Neural cell (in vitro differentiated cells): ENCODE measurements around the gene PDE8A. TPM values are rescaled to one million over a fixed set of nuclear protein-coding genes. Genes with fewer than 3 reads are reported as not detected.
A peak's percentile ranks its signal among the peaks of the same experiment; 100 is the strongest.

Source experiments
- H2AFZ ChIP-seq: fragments of 200-600, 300-800 bp; sonication (generic), shearing (Covaris generic); 2 replicates; pipeline ENCODE4 v1.6.0; 2014; ENCODE audit warnings: low read depth, mild to moderate bottlenecking, antibody characterized with exemption, low read length, moderate library complexity
- H3F3A ChIP-seq: fragments of 200-600 bp; shearing (Covaris generic); 2 replicates; pipeline ENCODE4 v1.6.1; 2016; ENCODE audit warnings: mild to moderate bottlenecking, moderate library complexity, mixed read lengths, antibody characterized with exemption, low read length; ENCODE audit not compliant: insufficient read depth, poor library complexity, severe bottlenecking
- H3K27ac ChIP-seq: fragments of 200-600, 300-800 bp; sonication (generic), shearing (Covaris generic); 2 replicates; pipeline ENCODE4 v1.5.1; 2014; ENCODE audit warnings: mild to moderate bottlenecking, low read length, moderate library complexity
- H3K27me3 ChIP-seq: fragments of 300-800, 200-600 bp; sonication (generic), shearing (Covaris generic); 2 replicates; pipeline ENCODE4 v1.6.0; 2014; ENCODE audit warnings: mild to moderate bottlenecking, low read depth, low read length, moderate library complexity; ENCODE audit not compliant: insufficient read depth
- H3K36me3 ChIP-seq: fragments of 300-800, 200-600 bp; sonication (generic), shearing (Covaris generic); 2 replicates; pipeline ENCODE4 v1.5.1; 2014; ENCODE audit warnings: mild to moderate bottlenecking, antibody characterized with exemption, low read length, moderate library complexity; ENCODE audit not compliant: insufficient read depth
- H3K4me2 ChIP-seq: fragments of 300-800, 200-600 bp; sonication (generic), shearing (Covaris generic); 2 replicates; pipeline ENCODE4 v1.6.0; 2014; ENCODE audit warnings: mild to moderate bottlenecking, low read length
- H3K4me3 ChIP-seq: fragments of 300-800, 200-600 bp; sonication (generic), shearing (Covaris generic); 2 replicates; pipeline ENCODE4 v1.5.1; 2014; ENCODE audit warnings: mild to moderate bottlenecking, low read length, moderate library complexity
- H3K79me2 ChIP-seq: fragments of 200-600 bp; shearing (Covaris generic); replicated peaks from 2 replicates; pipeline ENCODE4 v1.6.0; 2014; ENCODE audit warnings: mild to moderate bottlenecking, low read length, moderate library complexity; ENCODE audit not compliant: insufficient read depth
- H3K9ac ChIP-seq: fragments of 300-800, 200-600 bp; sonication (generic), shearing (Covaris generic); 2 replicates; pipeline ENCODE4 v1.6.1; 2016; ENCODE audit warnings: mild to moderate bottlenecking, low read length, mixed read lengths
- H3K9me2 ChIP-seq: fragments of 200-600 bp; shearing (Covaris generic); 2 replicates; pipeline ENCODE4 v1.6.1; 2016; ENCODE audit warnings: mild to moderate bottlenecking, low read length, mixed read lengths; ENCODE audit not compliant: insufficient read depth
- H3K9me3 ChIP-seq: fragments of 200-600, 300-800 bp; sonication (generic), shearing (Covaris generic); 2 replicates; pipeline ENCODE4 v1.6.1; 2016; ENCODE audit warnings: mild to moderate bottlenecking, mixed run types, low read length, moderate library complexity, mixed read lengths
- H4K20me1 ChIP-seq: fragments of 200-600 bp; shearing (Covaris generic); 2 replicates; pipeline ENCODE4 v1.6.1; 2016; ENCODE audit warnings: mild to moderate bottlenecking, mixed run types; ENCODE audit not compliant: insufficient read depth
- CTCF ChIP-seq: fragments of 450-650 bp; IDR thresholded peaks from 2 replicates; pipeline ENCODE4 v1.5.1; 2014; ENCODE audit warnings: antibody characterized with exemption, mild to moderate bottlenecking, moderate library complexity; ENCODE audit not compliant: poor library complexity, severe bottlenecking
- EP300 ChIP-seq: fragments of 450-650 bp; conservative IDR thresholded peaks from 2 replicates; pipeline ENCODE4 v1.6.1; 2014; ENCODE audit warnings: antibody characterized with exemption, mild to moderate bottlenecking, moderate library complexity; ENCODE audit not compliant: poor library complexity, severe bottlenecking
- EZH2 ChIP-seq: fragments of 200-600, 300-800 bp; shearing (Covaris generic), sonication (generic); IDR thresholded peaks from 2 replicates; pipeline ENCODE4 v1.6.1; 2014; ENCODE audit warnings: antibody characterized with exemption, low read length, borderline replicate concordance, mild to moderate bottlenecking; ENCODE audit not compliant: insufficient read depth, poor library complexity, severe bottlenecking
- MXI1 ChIP-seq: fragments of 450-650 bp; conservative IDR thresholded peaks from 2 replicates; pipeline ENCODE4 v1.6.1; 2014; ENCODE audit warnings: antibody characterized with exemption, mild to moderate bottlenecking; ENCODE audit not compliant: poor library complexity, severe bottlenecking
- POLR2AphosphoS5 ChIP-seq: IDR thresholded peaks from 2 replicates; pipeline ENCODE4 v1.6.1; 2012
- RAD21 ChIP-seq: fragments of 450-650 bp; conservative IDR thresholded peaks from 2 replicates; pipeline ENCODE4 v1.6.1; 2014; ENCODE audit warnings: antibody characterized with exemption, mild to moderate bottlenecking, moderate library complexity
- REST ChIP-seq: IDR thresholded peaks from 2 replicates; pipeline ENCODE4 v1.6.1; 2012; ENCODE audit warnings: borderline replicate concordance
- SMC3 ChIP-seq: fragments of 450-650 bp; conservative IDR thresholded peaks from 2 replicates; pipeline ENCODE4 v1.6.1; 2014; ENCODE audit warnings: antibody characterized with exemption, mild to moderate bottlenecking, moderate library complexity; ENCODE audit not compliant: poor library complexity
- TAF1 ChIP-seq: IDR thresholded peaks from 2 replicates; pipeline ENCODE4 v1.6.1; 2012; ENCODE audit warnings: low read depth
- polyA plus RNA-seq: library from polyadenylated mRNA; depleted of rRNA; stranded (reverse); fragments of >200 nt; gene quantifications from 2 replicates; pipeline ENCODE4 v1.2.3, GENCODE V29; 2014

The PDE8A gene
- polyA plus RNA-seq, 1 donor from 2014 or later = 13.2 TPM

GRCh38 chr15:85063522-85064079, 81.9 kb downstream of the PDE8A start:
- H3K27ac ChIP-seq = peak overlapping the region; percentile 19
- H2AFZ ChIP-seq = no peak overlapping the region
- no peaks in the 10 kb centered on the region for H3K79me2 ChIP-seq
- H3K9ac ChIP-seq = no peak overlapping the region
- no peaks in the 10 kb centered on the region for H3F3A ChIP-seq
- peaks cover 6% of the 10 kb centered on the region for H3K9me3 ChIP-seq
- H3K4me3 ChIP-seq = no peak overlapping the region
- H3K9me2 ChIP-seq = no peaks in the 10 kb centered on the region
- TF ChIP-seq RAD21 (no peak), REST (no peak), EZH2 (no peak), EP300 (peak; percentile 65), CTCF (no peak), POLR2AphosphoS5 (peak; percentile 52), SMC3 (no peak), TAF1 (no peak), MXI1 (peak; percentile 15)
- H3K36me3 ChIP-seq = no peaks in the 10 kb centered on the region
- H4K20me1 ChIP-seq = no peaks in the 10 kb centered on the region
- no peaks in the 10 kb centered on the region for H3K27me3 ChIP-seq
- no peak overlapping the region for H3K4me2 ChIP-seq

- no peaks in the 10 kb centered on the region for H4K20me1 ChIP-seq
- no peaks in the 10 kb centered on the region for H3K9me2 ChIP-seq
- H3K9me3 ChIP-seq = peaks cover 6% of the 10 kb centered on the region
- H3K4me2 ChIP-seq = no peak overlapping the region
- no peak overlapping the region for H3K27ac ChIP-seq
- H3K36me3 ChIP-seq = no peaks in the 10 kb centered on the region
- H3F3A ChIP-seq = no peaks in the 10 kb centered on the region
- no peaks in the 10 kb centered on the region for H3K27me3 ChIP-seq
- TF ChIP-seq POLR2AphosphoS5 (no peak), MXI1 (no peak), TAF1 (no peak)
- no peak overlapping the region for H3K9ac ChIP-seq
- H3K4me3 ChIP-seq = no peak overlapping the region
- no peaks in the 10 kb centered on the region for H3K79me2 ChIP-seq
- no peak overlapping the region for H2AFZ ChIP-seq
These were observed 83.1 kb downstream of the PDE8A start for GRCh38 chr15:85064710-85065109.
